ENCODE data around the gene CCNB1.

DNA sequence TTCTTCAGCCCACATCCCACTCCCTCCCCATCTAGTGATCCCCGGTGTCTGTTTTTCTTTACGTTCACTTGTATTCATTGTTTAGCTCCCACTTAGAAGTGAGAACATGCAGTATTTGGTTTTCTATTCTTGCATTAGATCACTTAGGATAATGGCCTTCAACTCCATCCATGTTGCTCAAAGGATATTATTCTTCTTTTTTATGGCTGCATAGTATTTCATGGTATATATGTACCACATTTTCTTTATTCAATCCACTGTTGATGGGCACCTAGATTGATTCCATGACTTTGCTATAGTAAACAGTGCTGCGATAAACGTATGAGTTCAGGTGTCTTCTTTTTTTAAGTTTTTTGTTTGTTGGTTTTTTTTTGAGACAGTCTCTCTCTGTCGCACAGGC, 29.1 kb upstream of the CCNB1 start:
- TF ChIP-seq, protein P1, sequence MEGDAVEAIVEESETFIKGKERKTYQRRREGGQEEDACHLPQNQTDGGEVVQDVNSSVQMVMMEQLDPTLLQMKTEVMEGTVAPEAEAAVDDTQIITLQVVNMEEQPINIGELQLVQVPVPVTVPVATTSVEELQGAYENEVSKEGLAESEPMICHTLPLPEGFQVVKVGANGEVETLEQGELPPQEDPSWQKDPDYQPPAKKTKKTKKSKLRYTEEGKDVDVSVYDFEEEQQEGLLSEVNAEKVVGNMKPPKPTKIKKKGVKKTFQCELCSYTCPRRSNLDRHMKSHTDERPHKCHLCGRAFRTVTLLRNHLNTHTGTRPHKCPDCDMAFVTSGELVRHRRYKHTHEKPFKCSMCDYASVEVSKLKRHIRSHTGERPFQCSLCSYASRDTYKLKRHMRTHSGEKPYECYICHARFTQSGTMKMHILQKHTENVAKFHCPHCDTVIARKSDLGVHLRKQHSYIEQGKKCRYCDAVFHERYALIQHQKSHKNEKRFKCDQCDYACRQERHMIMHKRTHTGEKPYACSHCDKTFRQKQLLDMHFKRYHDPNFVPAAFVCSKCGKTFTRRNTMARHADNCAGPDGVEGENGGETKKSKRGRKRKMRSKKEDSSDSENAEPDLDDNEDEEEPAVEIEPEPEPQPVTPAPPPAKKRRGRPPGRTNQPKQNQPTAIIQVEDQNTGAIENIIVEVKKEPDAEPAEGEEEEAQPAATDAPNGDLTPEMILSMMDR (IDR thresholded peaks at IDR 0.05), result no peak
- TF ChIP-seq POLR2A (IDR thresholded peaks at IDR 0.05), result no peak
